Left lung (tissue), 10 donors: ENCODE data around the gene PABPC1L. TPM values are rescaled to one million over a fixed set of nuclear protein-coding genes. Genes with fewer than 3 reads are reported as not detected.

Experiments used
- ATAC-seq: fragments of 200-7000 bp; cut with Tn5 transposase; one replicate; pipeline ENCODE4 v1.9.1; 2020; ENCODE audit warnings: moderate library complexity
- DNase-seq, 4 donors: peaks; one replicate each; pipeline ENCODE4 v3.0.0-alpha.2; 2013 to 2020
- H3K27ac ChIP-seq, 2 donors: fragments of 200-600 bp; sonication (generic) in 1 of 2; one replicate each; pipeline versions ENCODE4 v1.5.0 to v1.8.0; 2020 to 2021
- H3K27me3 ChIP-seq, 2 donors: fragments of 200-600 bp; sonication (generic) in 1 of 2; one replicate each; pipeline versions ENCODE4 v1.5.0 to v1.8.0; 2020 to 2021
- H3K36me3 ChIP-seq, 2 donors: fragments of 200-600 bp; sonication (generic) in 1 of 2; one replicate each; pipeline versions ENCODE4 v1.5.0 to v1.8.0; 2020 to 2021
- H3K4me1 ChIP-seq, 2 donors: fragments of 200-600 bp; one replicate each; pipeline ENCODE4 v1.8.0; 2021
- H3K4me3 ChIP-seq, 2 donors: fragments of 200-600 bp; sonication (generic) in 1 of 2; one replicate each; pipeline versions ENCODE4 v1.5.0 to v1.8.0; 2020 to 2021; ENCODE audit warnings: mild to moderate bottlenecking in 1 of 2
- H3K9me3 ChIP-seq, 2 donors: fragments of 200-600 bp; sonication (generic) in 1 of 2; one replicate each; pipeline versions ENCODE4 v1.5.0 to v1.8.0; 2020 to 2021
- CTCF ChIP-seq, 2 donors: fragments of 200-600 bp; sonication (generic) in 1 of 2; IDR thresholded peaks; one replicate each; pipeline versions ENCODE4 v1.5.0 to v1.8.0; 2021; ENCODE audit warnings: antibody characterized with exemption in 2 of 2
- intact Hi-C, 2 donors: fragments of 100-400 bp; cut with DNase I; formaldehyde crosslinking; loops; one replicate each; pipeline versions ENCODE4 v1.11.2 to v1.14.2; 2022
- polyA plus RNA-seq, 6 donors: library from polyadenylated mRNA; unstranded; fragments of 120-200 nt; gene quantifications; one replicate each; pipeline ENCODE4 v1.2.1, GENCODE V29; 2013; ENCODE audit not compliant: insufficient read length in 6 of 6
- total RNA-seq, 2 donors: library from RNA; stranded (reverse); fragmentation: NEBNext Ultra II Directional; extraction: Animal tissue kit (Norgen Biotek cat#: 25700); gene quantifications; one replicate each; pipeline ENCODE4 v1.2.1, GENCODE V29; 2021
- donor health status: DM: no; HTN: yes; CAD: no.
- donor health status: DM: no; HTN: no; CAD: no.

PABPC1L gene
- total and polyA plus RNA-seq, 8 donors: 41.2 to 116 (median 88.5) TPM

GRCh38 chr20:44885392-44886265 lies 24.2 kb upstream of the PABPC1L start, which contains the start of gene YWHAB:
Gene YWHAB (plus strand): TSS chr20:44885705. CDS start chr20:44901534, 15,829 bp downstream.
- no peaks in the 10 kb centered on the region for H3K36me3 ChIP-seq
- peak; percentile 99 for ATAC-seq
- peaks cover 19 to 50% of the 10 kb centered on the region in 2 donors for H3K4me1 ChIP-seq
- no peaks in the 10 kb centered on the region for H3K27me3 ChIP-seq
- no peaks in the 10 kb centered on the region for H3K9me3 ChIP-seq
- intact Hi-C loops: no loop called here
- TF ChIP-seq CTCF (IDR thresholded peaks at IDR 0.05): peak; percentile 22 to 44
- H3K4me3 ChIP-seq: peak within 1 kb of the TSS; percentile 96 to 100
- DNase-seq: peak; percentile 97 to 99 (median 99)
- H3K27ac ChIP-seq: peak within 1 kb of the TSS; percentile 97 to 100

- peaks cover 19 to 56% of the 10 kb centered on the region in 2 donors for H3K4me1 ChIP-seq
- intact Hi-C loops: no loop called here
- H3K36me3 ChIP-seq: no peaks in the 10 kb centered on the region
Measured at GRCh38 chr20:44886266-44886651, 23.6 kb upstream of the PABPC1L start.

GRCh38 chr20:44886828-44887227 lies 23.0 kb upstream of the PABPC1L start:
- no peaks in the 10 kb centered on the region for H3K9me3 ChIP-seq
- H3K27me3 ChIP-seq: no peaks in the 10 kb centered on the region
- intact Hi-C loops: no loop called here

More at GRCh38 chr20:44886266-44886651, 23.6 kb upstream of the PABPC1L start:
- Histone ChIP-seq H3K27ac (peak overlapping the region; percentile 97 to 100), H3K27me3 (no peaks in the 10 kb centered on the region), H3K9me3 (no peaks in the 10 kb centered on the region), H3K4me3 (peak overlapping the region; percentile 96 to 100)
- TF ChIP-seq CTCF (IDR thresholded peaks at IDR 0.05): peak in 1 of 2 donors; percentile 2
- DNase-seq (no peak), ATAC-seq (no peak)

GRCh38 chr20:44887466-44887865 lies 22.4 kb upstream of the PABPC1L start:
- no peak for TF ChIP-seq CTCF (IDR thresholded peaks at IDR 0.05)
- intact Hi-C loops: no loop called here
- no peak for DNase-seq
- ATAC-seq: no peak
- H3K9me3 ChIP-seq: no peaks in the 10 kb centered on the region
- H3K4me3 ChIP-seq: peak overlapping the region in 1 of 2 donors; percentile 96
- peaks cover 19 to 68% of the 10 kb centered on the region in 2 donors for H3K4me1 ChIP-seq
- H3K27ac ChIP-seq: no peak overlapping the region
- H3K36me3 ChIP-seq: no peaks in the 10 kb centered on the region
- H3K27me3 ChIP-seq: no peaks in the 10 kb centered on the region

More at GRCh38 chr20:44886828-44887227, 23.0 kb upstream of the PABPC1L start:
- DNase-seq (no peak), ATAC-seq (no peak)
- TF ChIP-seq CTCF (IDR thresholded peaks at IDR 0.05): no peak
- H3K27ac ChIP-seq: peak overlapping the region in 1 of 2 donors; percentile 100
- no peaks in the 10 kb centered on the region for H3K36me3 ChIP-seq
- H3K4me3 ChIP-seq: peak overlapping the region; percentile 96 to 100
- H3K4me1 ChIP-seq: peaks cover 19 to 62% of the 10 kb centered on the region in 2 donors
